ENCODE data around the gene SAMD4A. TPM values are rescaled to one million over a fixed set of nuclear protein-coding genes. Genes with fewer than 3 reads are reported as not detected.

Gene SAMD4A
- total RNA-seq, 2 experiments from 2014 or later: 0.06 to 1.0 TPM

GRCh38 chr14:54690887-54691286, 124.0 kb downstream of the SAMD4A start:
- Histone ChIP-seq H3K4me1 (ENCODE audit: insufficient read depth, low read length, poor library complexity, severe bottlenecking) (no peaks in the 10 kb centered on the region), H2AFZ (ENCODE audit: low read length) (no peak overlapping the region), H4K20me1 (ENCODE audit: insufficient read depth, low read length) (no peaks in the 10 kb centered on the region), H3K9me2 (ENCODE audit: insufficient read depth, low read length) (no peaks in the 10 kb centered on the region), H3K79me2 (ENCODE audit: insufficient read depth, low read depth, low read length) (no peaks in the 10 kb centered on the region), H3K36me3 (ENCODE audit: insufficient read depth, low read length) (no peaks in the 10 kb centered on the region), H3K4me3 (ENCODE audit: low read depth, low read length, poor library complexity, severe bottlenecking) (no peak overlapping the region), H3K9me3 (ENCODE audit: low read length) (no peaks in the 10 kb centered on the region), H3K4me2 (ENCODE audit: low read length) (no peak overlapping the region), H3K27ac (ENCODE audit: low read depth, low read length, poor library complexity, severe bottlenecking) (no peak overlapping the region)
- ChIA-PET POLR2A (interaction anchor here (0.6 to 1.3 kb wide), 3 partner anchors 41 to 948 kb away, joined by 3 to 5 read pairs (median 3); no protein-coding TSS in a partner anchor), CTCF (ENCODE audit: unreplicated experiment) (interaction anchor here (0.6 kb wide), 1 partner anchor 15 kb away, joined by 3 read pairs; no protein-coding TSS in a partner anchor)
- intact Hi-C loops (cut with micrococcal nuclease; ENCODE audit: unreplicated experiment): loop anchor here (1.0 kb wide), 1 partner anchor 127 kb away; no protein-coding TSS in a partner anchor
- no peak for DNase-seq (ENCODE audit: low spot score)
- no peak for TF ChIP-seq EZH2phosphoT487 (IDR thresholded peaks at IDR 0.05; ENCODE audit: borderline replicate concordance, low read depth, low read length)
- BruUV-seq (replicated peaks): no TSS peak

- POLR2A ChIA-PET: interaction anchor here (0.6 to 1.3 kb wide), 5 partner anchors 40 to 1497 kb away, joined by 3 to 8 read pairs (median 3); no protein-coding TSS in a partner anchor
Measured at GRCh38 chr14:54691525-54692283, 124.8 kb downstream of the SAMD4A start.

GRCh38 chr14:54692284-54692772, 125.4 kb downstream of the SAMD4A start:
- intact Hi-C loops (cut with micrococcal nuclease; ENCODE audit: unreplicated experiment): no loop called here
- H3K4me1 ChIP-seq (ENCODE audit: insufficient read depth, low read length, poor library complexity, severe bottlenecking): no peaks in the 10 kb centered on the region
- no peak for TF ChIP-seq CTCF (conservative IDR thresholded peaks at IDR 0.05; ENCODE audit: low read length)
- TF ChIP-seq EZH2phosphoT487 (IDR thresholded peaks at IDR 0.05; ENCODE audit: borderline replicate concordance, low read depth, low read length): no peak
- no TSS peak for BruUV-seq (replicated peaks)
- H3K36me3 ChIP-seq (ENCODE audit: insufficient read depth, low read length): no peaks in the 10 kb centered on the region
- no peak for DNase-seq (ENCODE audit: low spot score)
- no peaks in the 10 kb centered on the region for H3K9me2 ChIP-seq (ENCODE audit: insufficient read depth, low read length)
- no peaks in the 10 kb centered on the region for H4K20me1 ChIP-seq (ENCODE audit: insufficient read depth, low read length)
- CTCF ChIA-PET (ENCODE audit: unreplicated experiment): no interaction called here
- H3K4me3 ChIP-seq (ENCODE audit: low read depth, low read length, poor library complexity, severe bottlenecking): no peak overlapping the region
- H3K4me2 ChIP-seq (ENCODE audit: low read length): no peak overlapping the region
- no peaks in the 10 kb centered on the region for H3K79me2 ChIP-seq (ENCODE audit: insufficient read depth, low read depth, low read length)
- no peaks in the 10 kb centered on the region for H3K9me3 ChIP-seq (ENCODE audit: low read length)
- no peak overlapping the region for H3K27ac ChIP-seq (ENCODE audit: low read depth, low read length, poor library complexity, severe bottlenecking)
- no peak overlapping the region for H2AFZ ChIP-seq (ENCODE audit: low read length)
- POLR2A ChIA-PET: no interaction called here

More at GRCh38 chr14:54691525-54692283, 124.8 kb downstream of the SAMD4A start:
- Histone ChIP-seq H3K4me3 (ENCODE audit: low read depth, low read length, poor library complexity, severe bottlenecking) (no peak overlapping the region), H4K20me1 (ENCODE audit: insufficient read depth, low read length) (no peaks in the 10 kb centered on the region), H3K4me2 (ENCODE audit: low read length) (no peak overlapping the region), H3K9me3 (ENCODE audit: low read length) (no peaks in the 10 kb centered on the region), H3K4me1 (ENCODE audit: insufficient read depth, low read length, poor library complexity, severe bottlenecking) (no peaks in the 10 kb centered on the region), H3K36me3 (ENCODE audit: insufficient read depth, low read length) (no peaks in the 10 kb centered on the region), H3K79me2 (ENCODE audit: insufficient read depth, low read depth, low read length) (no peaks in the 10 kb centered on the region), H3K9me2 (ENCODE audit: insufficient read depth, low read length) (no peaks in the 10 kb centered on the region), H3K27ac (ENCODE audit: low read depth, low read length, poor library complexity, severe bottlenecking) (no peak overlapping the region), H2AFZ (ENCODE audit: low read length) (no peak overlapping the region)
- intact Hi-C loops (cut with micrococcal nuclease; ENCODE audit: unreplicated experiment): loop anchor here (1.0 kb wide), 1 partner anchor 127 kb away; no protein-coding TSS in a partner anchor
- peak; percentile 40 for DNase-seq (ENCODE audit: low spot score)
- CTCF ChIA-PET (ENCODE audit: unreplicated experiment): no interaction called here
- peak; percentile 82 for TF ChIP-seq CTCF (conservative IDR thresholded peaks at IDR 0.05; ENCODE audit: low read length)
- no peak for TF ChIP-seq EZH2phosphoT487 (IDR thresholded peaks at IDR 0.05; ENCODE audit: borderline replicate concordance, low read depth, low read length)
- no TSS peak for BruUV-seq (replicated peaks)
